Ovary (tissue), 3 donors: ENCODE results near the gene KCND2.

ENCODE experiments used
- CTCF ChIP-seq, 3 donors: fragments of 450-650 bp in 2 of 3; fragments of 200-600 bp in 1 of 3; IDR thresholded peaks; one replicate each; pipeline versions ENCODE4 v1.5.1 to v1.8.0; 2016 to 2022; ENCODE audit warnings: antibody characterized with exemption in 3 of 3, mild to moderate bottlenecking in 1 of 3
- POLR2A ChIP-seq: fragments of 450-650 bp; IDR thresholded peaks from one replicate; pipeline ENCODE4 v1.6.1; 2017; ENCODE audit warnings: antibody characterized with exemption, mild to moderate bottlenecking, moderate library complexity
- donor health status: DM: no; HTN: no; CAD: no.

- TF ChIP-seq CTCF (IDR thresholded peaks at IDR 0.05) (no peak), POLR2A (no peak)
Observed at GRCh38 chr7:120628251-120628650, 355.3 kb downstream of the KCND2 start.
